ENCODE measurements around the gene CBR3.
A peak's percentile ranks its signal among the peaks of the same experiment; 100 is the strongest.
"Not testable (repeated sequence)": the region's sequence is repeated elsewhere in the genome, so short reads cannot be mapped to it uniquely, and the experiment has no call there.

The CBR3 gene

DNA sequence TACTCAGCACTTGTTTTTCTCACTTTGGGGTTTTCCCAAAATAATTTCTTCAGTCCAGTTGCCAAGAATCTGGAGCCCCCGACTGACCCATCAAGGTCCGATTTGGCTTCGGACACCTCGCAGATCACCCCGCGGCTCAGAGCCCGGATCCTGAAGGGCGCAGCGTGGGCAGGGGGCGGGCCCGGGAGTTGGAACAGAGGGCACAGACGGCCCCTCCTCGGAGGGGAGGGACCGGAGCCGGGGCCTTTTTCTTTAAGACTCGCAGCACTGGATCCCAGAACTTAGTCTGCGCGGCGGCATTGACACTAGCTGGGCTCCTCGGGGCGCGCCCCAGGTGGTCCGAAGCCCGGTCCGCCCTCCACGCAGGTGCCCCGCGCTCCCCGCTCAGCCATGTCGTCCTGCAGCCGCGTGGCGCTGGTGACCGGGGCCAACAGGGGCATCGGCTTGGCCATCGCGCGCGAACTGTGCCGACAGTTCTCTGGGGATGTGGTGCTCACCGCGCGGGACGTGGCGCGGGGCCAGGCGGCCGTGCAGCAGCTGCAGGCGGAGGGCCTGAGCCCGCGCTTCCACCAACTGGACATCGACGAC lies at the start of gene CBR3:
TSS of gene CBR3 (plus strand) at position 277 of the 588 bp plus-strand sequence. CDS start at position 391, 114 bp downstream.
- DNase-seq = peak; percentile 64

- no peak for DNase-seq
Observed at GRCh38 chr21:36087362-36088138, 47.3 kb upstream of the CBR3 start.

GRCh38 chr21:36089946-36090345 lies 44.9 kb upstream of the CBR3 start:
- no peak for DNase-seq

GRCh38 chr21:36092681-36093080 lies 42.2 kb upstream of the CBR3 start:
- no peak for DNase-seq

DNA sequence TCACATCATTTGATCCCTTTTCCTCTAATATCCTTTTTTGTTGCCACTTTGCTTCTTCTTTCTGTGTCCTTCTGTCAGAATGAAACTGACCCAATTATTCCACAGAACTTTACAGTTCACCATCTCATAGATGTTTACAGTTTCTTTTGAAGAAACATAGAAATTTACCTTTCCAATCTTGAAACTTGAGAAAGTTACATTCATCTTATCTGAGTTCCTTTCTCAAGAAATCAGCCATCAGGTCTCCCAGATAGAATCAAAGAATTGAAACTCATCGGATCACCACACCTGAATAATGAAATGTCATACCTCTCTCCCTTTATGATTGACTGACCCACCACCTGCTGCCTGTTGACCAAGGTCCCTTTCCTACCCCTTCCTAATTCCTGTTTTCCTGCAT lies 41.4 kb upstream of the CBR3 start:
- no peak for DNase-seq

- no peak for DNase-seq
Observed at GRCh38 chr21:36096398-36097290, 38.2 kb upstream of the CBR3 start.

- no peak for DNase-seq
Observed at GRCh38 chr21:36097427-36098181, 37.3 kb upstream of the CBR3 start.

GRCh38 chr21:36098182-36098532 lies 36.7 kb upstream of the CBR3 start:
- no peak for DNase-seq

GRCh38 chr21:36099000-36099399 lies 35.9 kb upstream of the CBR3 start:
- DNase-seq = no peak

GRCh38 chr21:36099695-36100211 lies 35.1 kb upstream of the CBR3 start:
- not testable (repeated sequence) for DNase-seq

DNA sequence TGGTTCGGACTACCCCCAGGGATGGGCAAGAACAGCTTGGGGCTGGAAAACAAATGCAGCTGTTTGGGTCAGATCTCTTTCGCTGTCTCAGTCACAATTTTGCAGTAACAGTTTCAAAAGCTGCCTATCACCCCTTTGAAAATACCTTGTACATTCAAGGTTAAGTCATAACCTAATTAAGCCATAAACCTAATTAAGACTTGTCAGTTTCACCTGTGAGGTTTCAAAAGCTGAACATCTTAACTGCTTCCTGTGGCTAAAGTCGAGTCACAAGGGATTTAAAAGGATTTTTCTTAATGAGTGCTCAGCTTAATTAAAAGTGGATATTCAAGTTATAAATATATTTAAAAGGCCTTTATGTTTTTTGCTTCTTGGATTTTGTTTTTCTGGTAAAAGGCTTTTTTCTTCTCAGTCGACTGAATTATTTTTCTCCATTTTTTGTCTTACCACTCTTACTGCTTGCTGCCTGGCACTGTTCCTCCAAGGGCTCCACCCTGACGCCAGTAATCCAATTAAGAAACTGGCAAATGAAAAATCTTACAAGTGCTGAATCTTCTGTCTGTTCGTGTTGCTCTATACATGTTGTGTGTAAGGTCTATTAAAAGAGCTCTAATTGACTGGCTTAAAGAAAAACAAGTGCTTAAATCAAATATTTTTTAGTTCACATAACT lies 33.8 kb upstream of the CBR3 start:
- DNase-seq = no peak

DNA sequence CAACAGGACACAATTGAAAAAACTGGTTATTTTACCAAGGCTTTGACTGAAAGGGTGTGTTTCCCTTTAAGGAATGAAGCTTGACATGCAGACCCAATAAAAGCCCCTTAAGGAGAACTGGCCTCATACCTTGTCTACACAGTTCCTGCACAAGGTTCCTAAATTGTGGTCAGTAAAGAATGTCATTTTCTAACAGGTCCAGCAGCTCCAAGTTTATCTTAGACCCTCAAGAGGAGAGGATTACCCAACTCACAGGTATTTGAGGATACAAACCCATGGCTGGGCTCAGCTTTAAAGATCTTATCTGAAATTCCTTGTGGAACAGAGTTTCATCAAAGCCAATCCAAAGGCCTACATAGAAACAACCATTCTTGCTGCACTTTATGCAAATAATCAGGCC lies 31.4 kb upstream of the CBR3 start:
- DNase-seq = no peak

DNA sequence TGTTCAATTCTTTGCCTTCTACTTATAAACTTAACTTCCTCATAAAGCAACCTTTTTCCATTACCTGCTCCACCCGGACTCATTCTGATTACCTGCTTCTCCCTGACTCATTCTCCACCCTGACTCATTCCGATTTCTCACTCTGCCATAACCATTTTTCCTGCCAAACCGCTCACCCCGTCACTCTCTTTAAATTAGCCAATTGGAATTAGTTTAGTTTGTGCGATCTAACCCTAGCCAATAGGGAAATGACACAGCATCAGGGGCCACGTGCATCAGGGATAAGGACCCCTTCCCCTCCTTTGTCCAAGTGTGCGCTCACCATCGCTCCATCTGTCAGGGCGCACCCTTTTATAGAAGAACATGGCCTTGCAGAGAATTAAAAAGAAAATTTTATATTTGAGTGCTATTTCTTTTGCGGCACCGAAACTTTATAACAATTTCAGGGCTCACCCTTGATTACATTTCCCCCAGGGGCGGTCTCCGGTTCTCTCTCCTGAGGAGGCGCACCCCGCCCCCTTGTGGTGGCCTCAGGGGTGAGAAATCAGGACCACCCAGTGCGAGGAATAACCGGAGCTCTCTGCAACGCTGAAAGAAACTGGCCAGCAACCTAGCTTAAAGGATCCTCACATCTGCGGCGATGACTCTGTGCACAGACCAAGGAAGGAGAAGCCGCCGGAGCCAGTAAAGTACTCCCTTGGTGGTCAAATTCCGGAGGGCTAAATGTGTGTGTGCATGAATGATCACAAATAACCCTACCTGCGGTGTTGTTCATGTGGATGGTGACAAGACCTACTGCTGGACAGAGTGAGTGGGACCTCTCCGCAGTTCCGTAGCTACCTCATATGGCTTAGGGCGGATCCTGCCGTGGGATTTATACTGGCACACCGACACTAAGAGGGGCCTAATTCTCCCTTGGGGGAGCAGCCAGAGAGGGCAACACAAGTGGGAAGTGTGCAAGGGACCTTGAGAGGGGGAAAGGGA lies 30.3 kb upstream of the CBR3 start:
- DNase-seq = peak; percentile 84

DNA sequence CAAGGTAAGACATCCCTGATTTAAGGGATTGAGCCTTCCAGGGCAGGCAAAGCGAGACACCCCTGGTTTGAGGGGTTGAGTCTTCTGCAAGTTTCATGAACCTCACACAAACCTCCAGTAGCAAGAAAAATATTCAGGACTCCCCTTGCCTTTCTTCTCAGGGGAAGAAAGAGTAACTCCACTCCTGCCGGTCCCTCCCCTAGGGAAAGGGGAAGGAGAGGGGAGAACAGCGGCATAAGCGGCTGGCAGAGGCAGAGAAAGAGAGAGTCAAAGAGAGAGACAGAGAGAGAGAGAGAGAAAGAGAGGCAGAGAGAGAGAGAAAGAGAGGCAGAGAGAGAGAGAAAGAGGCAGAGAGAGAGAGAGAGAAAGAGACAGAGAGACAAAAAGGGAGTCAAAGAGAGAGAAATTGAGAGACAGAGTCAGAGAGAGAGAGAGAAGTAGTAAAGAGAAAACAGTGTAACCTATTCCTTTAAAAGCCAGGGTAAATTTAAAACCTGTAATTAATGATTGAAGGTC lies 29.5 kb upstream of the CBR3 start:
- DNase-seq = peak; percentile 13

GRCh38 chr21:36109868-36110267 lies 25.0 kb upstream of the CBR3 start:
- DNase-seq = no peak

- DNase-seq = peak; percentile 13
Observed at GRCh38 chr21:36111238-36111637, 23.6 kb upstream of the CBR3 start.

- DNase-seq = no peak
Observed at GRCh38 chr21:36113647-36114428, 21.0 kb upstream of the CBR3 start.

DNA sequence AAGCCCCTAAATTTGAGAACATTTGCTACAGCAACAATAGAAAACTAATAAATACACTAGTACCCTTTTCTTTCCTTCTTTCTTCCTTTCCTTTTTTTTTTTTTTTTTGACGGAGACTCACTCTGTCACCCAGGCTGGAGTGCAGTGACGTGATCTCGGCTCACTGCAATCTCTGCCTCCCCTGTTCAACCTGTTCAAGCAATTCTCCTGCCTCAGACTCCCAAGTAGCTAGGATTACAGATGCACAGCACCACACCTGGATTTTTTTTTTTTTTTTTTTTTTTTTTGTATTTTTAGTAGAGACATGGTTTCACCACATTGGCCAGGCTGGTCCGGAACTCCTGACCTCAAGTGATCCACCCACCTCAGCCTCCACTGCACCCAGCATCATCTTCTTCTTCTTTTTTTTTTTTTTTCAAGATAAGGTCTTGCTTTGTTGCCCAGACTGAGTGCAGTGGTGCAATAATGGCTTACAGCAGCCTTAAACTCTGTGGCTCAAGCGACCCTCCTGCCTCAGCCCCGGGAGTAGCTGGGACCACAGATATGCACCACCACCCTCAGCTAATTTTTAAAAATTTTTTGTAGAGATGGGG lies 19.6 kb upstream of the CBR3 start:
- DNase-seq = no peak

- DNase-seq = no peak
Observed at GRCh38 chr21:36117286-36117741, 17.6 kb upstream of the CBR3 start.

Measured in eye (tissue), 1 donor.